ELR (cell line): ENCODE results near the gene SEMA4D.
"Not testable (repeated sequence)": the region's sequence is repeated elsewhere in the genome, so short reads cannot be mapped to it uniquely, and the experiment has no call there.

Experiments
- DNase-seq: peaks from one replicate; pipeline ENCODE4 v3.0.0-alpha.2; 2015; ENCODE audit warnings: low read depth

SEMA4D gene

GRCh38 chr9:89383721-89384300 lies 114.1 kb downstream of the SEMA4D start:
- no peak for DNase-seq

DNA sequence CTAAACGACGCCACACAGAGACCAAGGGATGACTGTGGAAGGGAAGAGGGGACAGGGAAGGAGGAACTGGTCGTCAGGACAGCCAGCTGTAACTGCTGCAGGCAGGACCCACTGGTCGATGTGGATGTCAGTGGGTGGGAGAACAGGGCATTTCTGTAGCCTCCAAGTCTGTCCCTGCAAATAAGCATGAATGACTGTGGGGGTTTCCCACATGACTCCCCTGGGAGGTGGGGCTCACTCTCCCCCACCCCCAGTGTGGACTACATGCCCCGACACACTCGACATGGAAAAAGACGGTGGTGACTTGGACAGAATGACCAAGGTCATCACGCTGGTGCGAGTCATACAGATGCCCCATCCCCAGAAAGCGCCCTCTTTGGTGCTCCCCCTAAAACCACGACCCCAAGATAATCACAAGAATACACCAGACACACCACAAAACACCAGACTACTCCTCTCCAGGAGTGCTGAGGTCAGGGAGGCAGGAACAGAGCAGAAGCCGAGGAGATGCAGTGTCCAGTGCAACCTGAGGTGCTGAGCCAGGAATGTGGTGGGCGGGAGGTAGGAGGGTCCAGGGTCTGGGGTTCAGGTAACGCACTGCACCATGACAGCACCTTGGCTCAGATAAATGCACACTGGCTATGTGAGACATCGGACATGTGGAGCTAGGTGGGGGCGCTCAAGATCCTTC lies 114.7 kb downstream of the SEMA4D start:
- DNase-seq: no peak

- no peak for DNase-seq
Observed at GRCh38 chr9:89382026-89382986, 115.6 kb downstream of the SEMA4D start.

GRCh38 chr9:89381308-89381609 lies 116.7 kb downstream of the SEMA4D start:
- DNase-seq: no peak

- DNase-seq: no peak
Observed at GRCh38 chr9:89380437-89381307, 117.2 kb downstream of the SEMA4D start.

DNA sequence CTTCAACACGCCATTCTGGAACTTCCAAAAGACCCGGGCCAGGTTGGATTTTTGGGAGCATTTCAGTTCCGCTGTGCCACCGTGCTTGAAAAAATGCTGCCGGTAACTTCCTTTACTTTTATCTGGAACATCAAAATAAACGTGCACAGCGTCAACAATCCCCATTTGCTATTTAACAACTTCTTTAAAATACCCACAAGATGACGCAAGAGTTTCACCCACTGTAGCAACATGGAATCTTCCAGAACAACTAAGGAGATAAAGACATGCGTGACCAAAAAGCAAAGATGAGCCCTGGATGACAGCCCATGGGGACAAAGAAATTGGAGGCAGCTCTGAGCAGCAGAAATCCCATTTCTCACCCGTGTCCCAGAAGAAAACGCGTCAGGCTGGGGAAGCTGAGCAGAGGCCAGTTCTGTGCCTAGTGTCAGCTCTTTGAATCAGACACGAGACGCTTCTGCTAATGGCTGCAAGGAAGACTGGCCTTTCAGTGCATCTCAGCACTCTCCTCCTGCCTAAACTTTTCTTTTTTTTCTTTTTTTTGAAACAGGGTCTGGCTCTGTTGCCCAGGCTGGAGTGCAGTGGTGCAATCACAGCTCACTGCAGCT lies 118.3 kb downstream of the SEMA4D start:
- DNase-seq: no peak

DNA sequence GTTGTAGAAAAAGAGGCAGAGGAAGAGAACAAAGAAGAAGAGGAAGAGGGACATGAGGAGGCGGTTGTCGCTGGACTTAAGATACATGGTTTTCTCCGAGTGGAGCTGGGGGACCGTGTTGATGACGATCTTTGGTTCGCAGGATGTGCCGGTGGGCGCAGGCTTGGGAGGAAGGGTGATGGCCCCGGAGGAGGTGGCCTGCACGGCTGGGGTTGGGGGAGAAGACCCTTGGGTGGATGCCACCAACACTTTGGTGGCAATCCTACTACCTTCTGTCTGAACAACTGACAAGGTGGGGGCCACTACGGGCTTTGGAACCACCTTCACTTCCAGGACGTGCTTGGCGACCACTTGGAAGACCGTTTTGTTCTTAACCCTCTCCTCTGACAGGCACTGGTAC lies 118.9 kb downstream of the SEMA4D start:
- DNase-seq: no peak

DNA sequence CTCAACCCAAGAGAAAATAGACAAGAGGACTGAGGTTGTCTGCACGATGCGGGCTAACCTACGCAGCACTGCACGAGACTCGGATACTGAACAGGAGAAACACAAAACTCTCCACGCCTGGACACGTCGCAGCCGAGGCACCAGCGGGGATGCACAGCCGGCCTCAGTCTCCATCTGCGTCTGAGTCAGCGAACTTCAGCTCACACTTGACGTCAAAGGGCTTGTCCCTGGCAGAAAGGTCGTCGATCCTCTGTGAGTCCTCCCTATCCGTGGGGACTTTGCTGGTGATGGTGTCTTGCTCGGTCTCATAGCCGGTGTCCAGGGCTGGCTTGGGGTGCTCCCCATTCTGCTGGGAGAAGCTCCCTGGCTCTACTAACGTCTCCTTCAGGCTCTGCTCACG lies 119.4 kb downstream of the SEMA4D start:
- no peak for DNase-seq

- DNase-seq: no peak
Observed at GRCh38 chr9:89377411-89377810, 120.5 kb downstream of the SEMA4D start.

DNA sequence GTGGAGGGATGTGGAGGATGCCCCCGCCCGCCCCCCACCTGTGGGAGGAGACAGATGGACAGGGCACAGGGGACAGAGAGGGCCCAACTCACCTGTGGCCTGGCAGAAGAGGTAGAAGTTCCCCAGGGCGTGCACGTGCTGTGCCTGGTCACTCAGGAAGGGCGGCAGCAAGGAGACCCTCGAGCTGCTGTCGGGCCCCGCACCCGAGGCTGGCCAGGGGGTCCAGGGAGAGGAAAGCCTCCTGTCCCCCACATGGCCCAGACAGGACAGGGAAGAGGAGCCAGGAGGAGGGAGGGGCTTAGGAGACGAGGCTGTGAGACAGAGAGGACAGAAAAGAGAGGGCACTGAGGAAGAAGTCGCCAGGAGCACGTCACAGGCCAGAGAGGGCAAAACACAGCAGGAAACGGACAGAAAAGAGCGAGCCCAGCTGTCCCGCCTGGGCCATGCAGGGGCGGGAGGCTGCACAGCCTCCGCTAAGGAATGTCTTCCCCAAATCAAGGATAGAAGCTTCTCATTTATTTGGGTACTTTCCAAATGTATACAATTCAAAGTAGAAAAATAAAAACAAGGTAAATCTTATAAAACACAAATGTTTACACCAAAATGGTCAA lies 121.1 kb downstream of the SEMA4D start:
- no peak for DNase-seq

GRCh38 chr9:89376286-89376685 lies 121.6 kb downstream of the SEMA4D start:
- no peak for DNase-seq

GRCh38 chr9:89375191-89375760 lies 122.6 kb downstream of the SEMA4D start:
- DNase-seq: no peak

GRCh38 chr9:89374176-89374575 lies 123.7 kb downstream of the SEMA4D start:
- DNase-seq: peak; percentile 30

- DNase-seq: no peak
Observed at GRCh38 chr9:89372979-89373378, 124.9 kb downstream of the SEMA4D start.

- DNase-seq: peak; percentile 9
Observed at GRCh38 chr9:89372230-89372816, 125.6 kb downstream of the SEMA4D start.

- not testable (repeated sequence) for DNase-seq
Observed at GRCh38 chr9:89371791-89372190, 126.1 kb downstream of the SEMA4D start.

DNA sequence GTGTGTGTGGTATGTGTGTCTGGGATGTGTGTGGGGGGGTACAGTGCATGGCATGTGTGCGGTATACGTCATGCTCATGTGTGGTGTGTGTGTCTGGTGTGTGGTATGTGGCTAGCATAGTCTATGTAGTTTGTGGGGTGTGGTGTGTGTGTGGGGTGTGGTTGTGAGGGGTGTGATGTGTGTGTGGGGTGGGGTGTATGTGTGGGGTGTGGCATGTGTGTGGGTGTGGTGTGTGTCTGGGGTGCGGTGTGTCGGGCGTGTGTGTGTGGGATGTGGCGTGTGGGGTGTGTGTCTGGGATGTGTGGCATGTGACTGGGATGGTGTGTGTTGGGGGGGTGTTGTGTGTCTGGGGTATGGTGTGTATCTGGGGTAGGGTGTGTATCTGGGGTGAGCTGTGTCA lies 127.3 kb downstream of the SEMA4D start:
- no peak for DNase-seq

DNA sequence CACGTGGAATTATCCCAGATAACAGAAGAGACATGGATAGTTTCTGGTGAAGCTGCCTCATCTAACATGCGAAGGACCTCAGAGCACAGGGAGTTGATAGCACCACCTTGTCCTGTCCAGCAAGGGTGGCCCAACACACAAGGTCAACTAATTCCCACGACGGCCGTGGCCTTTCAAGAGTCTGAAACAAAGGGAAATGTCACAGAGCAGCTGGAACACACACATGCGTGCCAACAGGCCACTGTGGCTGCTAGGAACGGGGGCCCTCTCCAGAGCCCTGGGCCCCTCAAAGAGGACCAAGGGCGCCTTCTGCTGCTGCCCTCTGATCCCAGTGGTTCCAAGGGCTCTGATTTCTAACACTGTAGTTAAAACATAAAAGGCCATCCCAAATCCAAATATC lies 128.9 kb downstream of the SEMA4D start:
- DNase-seq: no peak

GRCh38 chr9:89368550-89368949 lies 129.4 kb downstream of the SEMA4D start:
- DNase-seq: no peak

- no peak for DNase-seq
Observed at GRCh38 chr9:89367726-89368437, 130.0 kb downstream of the SEMA4D start.
